Activated T-cell treated with anti-CD3 and anti-CD28 coated beads for 1 hour (primary cell): Measurements from ENCODE around the gene ADGRL3.
"Not testable (repeated sequence)": the region's sequence is repeated elsewhere in the genome, so short reads cannot be mapped to it uniquely, and the experiment has no call there.

Experiments used
- DNase-seq: peaks from one replicate; pipeline ENCODE4 v3.0.0-alpha.2; 2020; ENCODE audit warnings: low read depth

The ADGRL3 gene

DNA sequence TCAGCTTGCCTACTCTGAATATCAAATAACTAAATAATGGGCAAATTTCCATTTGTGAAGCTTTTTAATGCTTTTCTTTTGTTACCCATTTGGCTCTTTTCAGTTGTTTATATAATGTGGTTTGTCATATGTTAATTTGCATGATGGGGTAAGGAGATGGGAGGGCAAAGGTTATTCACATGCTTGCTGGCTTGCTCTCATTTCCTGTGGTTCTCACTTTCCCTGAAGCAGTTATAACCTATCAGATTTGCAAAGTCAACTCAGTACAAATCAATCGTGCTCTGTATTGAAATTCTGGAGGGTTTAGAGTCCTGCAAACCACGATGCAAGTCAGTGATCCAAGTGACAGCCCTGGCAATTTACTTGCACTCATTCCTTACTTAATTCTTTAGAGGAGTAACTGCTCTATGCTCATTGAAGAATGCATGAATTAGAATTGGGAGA is 711.2 kb downstream of the ADGRL3 start:
- DNase-seq = no peak

DNA sequence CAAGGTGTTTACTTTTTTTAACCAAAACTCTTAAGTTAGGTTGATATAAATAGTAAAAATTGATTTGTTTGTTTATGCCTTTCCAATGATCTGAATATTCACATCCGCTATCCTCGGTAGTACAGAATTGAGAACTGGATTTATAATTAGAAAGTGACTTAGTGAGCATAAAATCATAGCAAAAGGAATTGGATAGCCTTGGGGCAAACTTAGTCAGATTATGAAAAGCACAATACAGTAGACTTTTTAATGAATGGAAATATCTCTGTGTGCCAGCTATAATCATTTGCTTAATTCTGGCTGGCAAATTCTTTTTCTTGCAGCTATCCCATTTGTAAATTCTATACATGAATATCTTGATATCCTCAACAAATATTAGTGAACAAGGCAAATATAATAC is 713.5 kb downstream of the ADGRL3 start:
- no peak for DNase-seq

DNA sequence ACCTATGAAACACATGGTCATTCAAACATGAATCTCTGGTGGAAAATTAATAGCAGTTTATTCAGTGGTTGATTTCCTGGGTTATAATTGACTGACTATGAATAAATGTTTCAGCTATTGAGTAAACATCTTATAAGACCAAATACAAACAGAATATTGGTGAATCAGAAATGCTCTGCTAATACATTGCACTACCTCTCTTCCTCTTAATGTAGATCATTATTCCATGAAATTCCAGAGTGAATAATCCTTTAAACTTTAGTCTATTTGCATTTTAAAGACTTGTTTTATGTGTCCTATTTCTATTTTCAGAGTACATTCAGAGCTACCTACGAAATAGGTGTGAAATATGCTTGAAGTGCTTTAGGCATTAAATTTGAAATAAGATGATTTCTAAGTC is 715.4 kb downstream of the ADGRL3 start:
- DNase-seq = no peak

DNA sequence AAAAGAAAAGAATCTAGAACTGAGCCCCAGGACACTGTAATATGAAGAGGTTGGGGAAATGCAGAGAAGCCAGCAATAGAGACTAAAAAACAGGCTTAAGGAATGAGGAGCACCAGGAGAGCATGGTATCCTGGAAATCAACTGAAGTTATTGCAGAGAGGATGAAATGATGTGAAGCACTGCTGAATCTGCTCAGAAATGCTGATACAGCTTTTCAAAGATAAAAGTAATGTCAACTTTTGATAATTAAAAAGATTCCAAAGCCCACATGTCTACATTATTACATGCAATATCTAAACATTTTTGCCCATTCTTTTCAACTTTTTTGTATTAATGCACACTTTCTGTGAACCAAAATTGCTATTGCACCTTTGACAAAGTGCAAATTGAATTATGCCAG is 718.4 kb downstream of the ADGRL3 start:
- no peak for DNase-seq

DNA sequence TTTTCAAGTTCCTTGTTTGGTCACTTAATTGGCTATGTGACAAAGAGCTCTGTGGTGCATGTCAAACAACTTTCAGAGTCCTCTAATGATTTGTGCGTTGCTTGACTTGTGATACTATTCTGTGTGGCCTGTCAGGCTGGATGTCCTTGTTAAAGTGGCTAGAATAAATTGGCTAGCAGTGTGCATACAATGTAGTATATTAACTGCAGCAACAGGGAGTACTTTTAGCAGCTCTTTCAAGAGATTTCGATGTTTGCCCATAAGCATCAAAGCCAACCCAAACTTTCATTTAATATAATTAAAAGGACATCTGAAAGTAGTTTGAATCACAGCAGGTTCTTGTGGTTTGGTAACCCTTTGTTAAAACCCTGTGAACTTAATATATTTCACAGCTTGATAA is 718.9 kb downstream of the ADGRL3 start:
- DNase-seq = no peak

DNA sequence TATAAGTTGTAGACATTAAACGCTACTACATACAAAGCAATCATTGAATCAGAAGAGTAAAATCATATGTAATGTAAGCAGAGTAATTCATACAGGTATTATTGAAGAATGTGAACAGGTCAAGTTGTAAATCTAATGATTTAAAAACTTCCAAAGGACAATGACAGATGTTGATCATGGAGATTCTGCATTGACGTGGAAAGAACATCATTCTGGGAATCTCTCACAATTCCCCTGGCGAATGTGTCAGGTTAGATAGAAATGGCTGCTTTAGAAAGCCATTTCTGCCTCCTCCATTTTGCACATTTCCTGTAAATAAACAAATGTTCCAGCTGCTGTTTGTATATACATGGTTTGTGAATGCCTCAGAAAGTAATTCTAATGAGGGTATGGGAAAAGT is 719.4 kb downstream of the ADGRL3 start:
- DNase-seq = no peak

DNA sequence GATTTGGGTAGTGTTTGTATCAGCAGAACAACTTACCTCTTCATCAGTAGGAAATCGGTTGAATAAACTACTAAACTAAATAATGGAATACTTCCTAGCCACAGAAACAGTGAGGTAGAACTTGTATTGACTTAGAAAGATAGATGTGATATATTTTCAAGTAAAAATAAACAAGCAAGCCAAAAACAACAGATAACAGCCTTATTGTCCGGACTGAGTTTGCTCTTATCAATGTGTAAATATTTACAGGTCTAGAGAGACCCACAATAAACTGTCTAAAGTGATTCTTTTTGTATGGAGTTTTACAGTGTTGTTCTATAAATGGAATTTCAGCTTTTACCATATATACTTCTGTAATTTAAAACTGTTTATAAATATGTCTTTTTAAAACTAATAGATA is 721.8 kb downstream of the ADGRL3 start:
- no peak for DNase-seq

DNA sequence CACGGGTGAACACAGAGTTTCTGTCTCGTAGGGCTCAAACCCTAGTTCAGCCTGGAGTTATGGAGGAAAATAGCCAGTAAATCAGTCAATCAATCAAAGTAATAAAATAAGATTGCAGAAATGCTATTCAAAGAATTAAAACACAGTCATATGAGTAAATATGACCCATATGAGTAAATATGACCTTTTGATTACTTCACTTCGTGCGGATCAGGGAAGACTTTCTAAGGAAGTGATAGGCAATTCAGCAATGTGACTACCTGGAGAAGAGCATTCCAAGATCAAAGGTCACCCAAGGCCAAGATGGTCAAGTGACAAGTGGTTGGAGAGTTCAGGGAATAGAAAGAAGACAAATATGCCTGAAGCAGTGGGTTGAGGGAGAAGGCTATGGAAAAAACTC is 722.6 kb downstream of the ADGRL3 start:
- DNase-seq = no peak

DNA sequence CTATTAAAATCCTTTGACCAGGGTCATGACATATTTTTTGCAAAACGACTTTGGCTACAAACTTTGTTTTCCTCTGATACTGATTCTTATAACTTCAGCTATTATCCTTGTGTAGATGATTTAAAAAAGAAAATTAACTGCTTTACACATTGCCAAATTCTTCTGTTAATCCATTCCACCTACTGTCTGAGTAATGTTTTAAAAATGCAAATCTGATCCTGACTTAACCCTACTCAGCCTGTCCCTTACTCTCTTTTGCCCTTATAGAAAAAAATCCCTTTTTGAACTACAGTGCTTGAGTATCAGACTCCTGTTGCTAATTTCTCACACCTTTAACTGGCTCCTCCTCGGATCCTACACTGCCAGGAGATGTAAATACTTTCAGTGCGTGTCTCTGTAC is 723.1 kb downstream of the ADGRL3 start:
- no peak for DNase-seq

DNA sequence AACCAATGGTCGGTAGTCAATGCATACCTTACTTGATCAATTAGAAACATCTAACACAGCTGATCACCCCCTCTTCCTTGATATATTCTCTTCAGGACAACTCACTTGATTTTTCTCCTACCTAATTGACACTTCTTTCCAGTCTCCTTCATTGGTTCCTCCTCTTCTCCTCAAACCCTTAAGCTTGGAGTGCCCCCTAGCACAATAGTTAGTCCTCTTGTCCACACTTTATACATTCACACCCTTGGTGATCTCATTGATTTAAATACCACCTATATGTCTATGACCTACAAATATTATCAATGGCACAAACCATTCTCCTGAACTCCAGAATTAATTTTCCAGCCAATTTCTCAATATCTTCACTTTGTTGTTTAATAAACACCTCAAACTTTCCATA is 724.0 kb downstream of the ADGRL3 start:
- no peak for DNase-seq

DNA sequence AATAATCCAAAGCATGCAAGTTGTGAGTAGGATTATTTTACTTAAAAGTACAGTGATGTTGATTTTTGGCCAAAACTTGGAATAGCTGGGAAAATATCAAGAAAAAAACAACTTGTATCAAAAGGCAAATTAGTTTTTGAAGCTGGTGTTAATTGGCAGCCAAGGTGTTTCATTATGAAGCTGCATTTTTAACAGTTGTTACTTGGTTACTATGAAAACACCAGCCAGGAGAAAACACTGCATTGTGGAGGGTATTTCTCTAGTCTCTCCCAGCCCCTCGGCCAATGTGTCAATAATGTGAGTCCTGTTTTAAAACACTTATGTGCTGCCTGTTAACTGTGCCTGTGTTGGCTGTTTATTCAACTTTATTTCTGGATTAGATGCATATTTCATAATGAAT is 733.4 kb downstream of the ADGRL3 start:
- DNase-seq = no peak

DNA sequence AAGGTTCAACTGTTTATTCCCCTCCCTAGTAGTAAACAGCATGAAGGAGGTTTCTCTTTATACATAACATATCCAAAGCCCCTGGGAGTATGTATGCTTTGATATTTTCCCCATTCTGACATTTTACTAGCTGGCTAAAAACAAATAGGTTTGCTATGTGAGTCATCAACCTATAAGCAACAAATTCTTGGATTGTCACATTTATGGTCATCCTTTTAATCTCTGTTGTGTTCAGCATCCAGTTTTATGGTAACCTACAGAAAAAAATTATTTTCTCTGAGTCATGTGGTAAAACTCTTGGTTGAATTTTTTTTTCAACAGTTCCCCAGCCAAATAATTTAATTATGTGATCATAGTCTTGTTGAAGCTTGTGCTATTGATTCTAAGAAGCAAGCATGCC is 734.1 kb downstream of the ADGRL3 start:
- DNase-seq = no peak

DNA sequence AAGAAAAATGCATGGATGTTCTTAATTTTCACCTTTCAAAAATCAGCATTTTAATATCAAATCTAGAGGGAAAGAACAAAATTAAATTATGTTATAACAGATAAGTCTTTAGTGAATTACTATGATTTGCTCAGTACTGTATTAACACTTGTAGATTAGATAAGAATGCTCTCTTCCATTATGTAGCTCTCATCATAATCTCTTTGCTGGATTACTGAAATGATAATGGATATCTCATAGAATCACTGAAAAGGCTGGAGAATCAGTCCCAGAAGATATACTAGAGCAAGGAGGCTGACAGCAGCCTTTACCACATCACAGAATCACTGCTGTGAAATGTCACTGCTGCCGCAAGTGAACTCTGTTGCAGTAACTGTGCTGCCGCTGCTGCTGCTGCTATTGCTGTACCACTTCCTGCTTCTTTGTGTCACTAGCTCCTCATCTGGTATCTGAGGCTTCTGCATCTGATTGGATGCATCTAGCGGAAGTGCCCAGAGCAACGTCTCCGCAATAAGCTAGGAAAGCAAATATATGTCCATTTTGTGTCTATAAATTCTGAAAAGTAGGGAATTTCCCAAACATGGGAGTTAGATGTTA is 738.2 kb downstream of the ADGRL3 start:
- DNase-seq = no peak

DNA sequence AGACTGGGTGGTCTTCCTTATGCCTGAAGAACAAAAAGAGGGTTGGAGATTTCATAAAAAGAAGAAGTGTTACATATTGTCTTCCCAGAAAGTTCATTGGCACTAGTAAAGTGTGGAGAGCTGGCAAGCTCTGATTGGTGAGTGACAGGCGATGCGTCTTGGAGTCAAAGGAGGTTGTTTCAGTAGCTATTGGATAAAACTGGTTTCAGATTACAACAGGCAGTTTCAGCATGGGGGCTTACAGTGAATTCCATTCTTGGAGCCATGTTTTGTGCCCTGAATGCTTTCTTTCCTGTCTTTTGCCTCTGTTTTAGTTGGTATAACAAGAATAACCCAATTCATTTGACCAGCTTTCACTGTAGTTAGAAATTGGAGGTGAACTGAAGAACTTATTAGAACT is 750.5 kb downstream of the ADGRL3 start:
- no peak for DNase-seq

DNA sequence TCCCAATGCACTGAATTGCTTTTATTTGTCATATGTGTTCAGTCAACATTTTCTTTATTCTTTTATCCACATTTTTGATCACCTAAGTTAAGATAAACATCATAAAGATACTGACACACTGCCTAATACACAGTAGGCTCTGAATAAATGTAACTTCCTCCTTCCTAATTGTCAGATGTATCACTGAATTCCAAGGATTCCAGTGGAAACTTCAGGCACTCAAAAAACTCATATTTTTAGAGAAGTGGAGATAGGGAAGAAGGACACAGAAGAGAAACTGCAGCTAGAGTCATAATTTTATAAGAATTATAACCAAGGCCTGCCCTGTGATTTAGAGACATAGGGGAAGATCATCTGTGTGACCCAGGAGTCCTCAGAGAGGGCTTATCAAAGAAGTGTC is 753.3 kb downstream of the ADGRL3 start:
- no peak for DNase-seq

DNA sequence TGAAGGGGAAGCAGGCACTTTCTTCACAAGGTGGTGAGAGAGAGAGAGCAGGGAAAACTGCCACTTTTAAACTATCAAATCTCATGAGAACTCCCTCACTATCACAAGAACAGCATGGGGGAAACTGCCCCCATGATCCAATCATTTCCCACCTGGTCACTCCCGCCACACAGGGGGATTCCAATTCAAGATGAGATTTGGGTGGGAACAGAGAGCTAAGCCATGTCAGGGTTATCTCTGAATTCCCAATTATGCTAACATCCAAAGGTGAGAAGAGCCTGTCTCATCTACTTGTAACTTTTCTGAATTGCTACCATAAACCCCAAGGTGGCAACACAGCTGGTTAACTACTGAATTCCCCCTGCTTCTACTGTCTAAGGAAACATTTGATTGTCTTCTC is 758.5 kb downstream of the ADGRL3 start:
- no peak for DNase-seq

DNA sequence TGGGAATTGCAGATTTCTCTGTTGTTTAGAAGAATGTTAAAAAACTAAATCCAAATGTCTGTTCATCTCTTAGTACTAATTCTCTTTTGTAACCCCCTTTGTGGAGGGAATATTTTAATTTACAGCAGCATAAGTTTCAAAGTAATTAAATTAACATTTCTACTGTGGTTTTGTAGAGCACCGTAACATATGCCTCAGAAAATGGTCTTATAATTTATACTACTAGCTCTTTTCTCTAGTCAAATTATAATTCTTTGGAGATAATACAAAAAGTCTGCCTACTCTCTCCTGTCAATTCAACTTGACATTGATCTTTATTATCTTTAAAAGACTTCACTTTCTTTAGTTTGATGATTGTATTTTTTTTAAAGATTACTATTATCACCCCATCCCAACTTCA is 759.0 kb downstream of the ADGRL3 start:
- no peak for DNase-seq

DNA sequence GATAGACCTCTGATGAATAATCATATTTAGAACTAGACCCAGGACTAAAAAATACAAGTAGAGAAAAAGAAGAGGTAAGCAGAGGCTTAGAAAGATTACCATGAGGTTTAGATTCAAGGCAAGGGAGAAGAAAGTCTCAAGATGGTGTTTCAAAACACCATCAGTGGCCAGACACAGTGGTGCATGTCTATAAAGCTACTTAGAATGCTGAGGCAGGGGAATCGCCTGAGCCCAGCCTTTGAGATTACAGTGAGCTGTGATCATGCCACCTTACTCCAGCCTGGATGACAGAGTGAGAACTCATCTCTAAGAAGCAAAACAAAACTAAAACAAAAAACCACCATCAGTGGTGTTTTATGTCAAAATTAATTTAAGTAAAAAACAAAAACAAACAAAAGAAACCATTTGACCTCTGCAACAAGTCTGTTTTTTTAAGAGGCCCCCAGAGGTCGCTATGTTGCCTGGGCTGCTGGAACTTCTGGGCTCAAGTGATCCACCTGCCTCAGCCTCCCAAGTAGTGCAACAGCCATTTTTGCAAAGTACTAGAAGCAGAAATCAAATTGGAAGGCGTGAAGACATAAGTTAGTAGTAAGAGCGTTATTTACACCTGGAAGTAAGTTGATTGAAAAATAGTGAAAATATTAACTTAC is 784.3 kb downstream of the ADGRL3 start:
- DNase-seq = no peak

DNA sequence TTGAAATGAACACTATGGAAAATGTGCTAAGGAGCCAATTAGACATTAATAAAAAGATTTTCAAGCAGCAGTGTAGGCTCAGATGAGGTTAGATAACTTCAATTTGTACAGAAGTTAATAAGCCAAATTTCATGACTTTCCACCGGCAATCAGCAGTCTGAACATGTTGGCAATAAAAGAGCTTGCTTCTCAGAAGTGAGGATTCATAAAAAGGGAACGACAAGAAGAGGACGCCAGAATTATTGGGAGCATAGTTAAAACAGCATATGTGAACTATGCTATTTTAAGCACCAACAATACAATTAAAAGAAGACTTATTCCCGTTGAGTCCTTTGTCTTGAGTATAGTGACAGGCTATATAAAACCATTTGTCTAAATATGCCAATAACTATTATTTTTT is 785.3 kb downstream of the ADGRL3 start:
- DNase-seq = no peak

DNA sequence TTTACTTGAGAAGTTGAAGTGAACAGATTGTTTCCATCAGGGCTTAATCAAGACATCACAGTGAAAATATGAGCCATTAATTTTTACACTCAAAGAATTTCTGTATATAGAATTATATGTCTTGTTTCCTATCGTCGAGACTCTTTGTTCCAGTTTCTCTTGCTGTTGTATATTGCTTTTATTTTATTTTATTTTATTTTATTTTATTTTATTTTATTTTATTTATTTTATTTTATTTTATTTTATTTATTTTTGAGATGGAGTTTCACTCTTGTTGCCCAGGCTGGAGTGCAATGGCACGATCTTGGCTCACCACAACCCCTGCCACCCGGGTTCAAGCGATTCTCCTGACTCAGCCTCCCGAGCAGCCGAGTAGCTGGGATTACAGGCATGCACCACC is 786.8 kb downstream of the ADGRL3 start:
- DNase-seq = not testable (repeated sequence)

DNA sequence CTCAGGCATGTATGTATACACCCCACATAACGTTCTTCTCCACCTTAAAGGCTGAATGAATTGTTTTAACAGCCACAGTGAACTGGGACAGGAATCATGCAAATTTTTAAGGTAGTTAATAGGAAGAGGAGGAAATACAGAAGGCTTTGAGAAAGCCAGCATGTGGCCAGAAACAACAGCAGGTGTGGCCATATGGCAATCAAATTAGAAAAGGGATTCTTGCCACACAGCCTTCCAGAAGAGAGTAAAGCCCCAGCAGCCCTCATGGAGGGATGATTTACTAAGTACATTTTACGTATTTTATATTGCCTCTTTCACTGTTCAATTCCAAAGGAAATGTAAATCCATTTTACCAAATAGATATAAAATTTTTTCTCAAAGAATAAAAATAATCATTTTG is 792.2 kb downstream of the ADGRL3 start:
- no peak for DNase-seq

DNA sequence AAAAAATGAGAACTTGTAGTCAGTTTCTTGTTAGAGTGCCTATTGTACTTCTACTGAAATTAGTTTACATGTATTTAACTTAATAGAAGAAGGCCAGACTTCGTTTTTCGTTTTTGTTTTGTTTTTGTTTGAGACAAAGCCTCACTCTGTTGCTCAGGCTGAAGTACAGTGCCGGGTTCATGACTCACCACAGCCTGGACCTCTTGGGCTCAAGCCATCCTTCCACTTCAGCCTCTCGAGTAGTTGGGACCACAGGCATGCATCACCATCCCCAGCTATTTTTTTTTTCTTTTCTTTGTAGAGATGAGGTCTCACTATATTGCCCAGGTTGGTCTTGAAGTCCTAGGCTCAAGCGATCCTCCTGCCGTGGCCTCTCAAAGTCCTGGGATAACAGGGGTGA is 793.9 kb downstream of the ADGRL3 start:
- no peak for DNase-seq

DNA sequence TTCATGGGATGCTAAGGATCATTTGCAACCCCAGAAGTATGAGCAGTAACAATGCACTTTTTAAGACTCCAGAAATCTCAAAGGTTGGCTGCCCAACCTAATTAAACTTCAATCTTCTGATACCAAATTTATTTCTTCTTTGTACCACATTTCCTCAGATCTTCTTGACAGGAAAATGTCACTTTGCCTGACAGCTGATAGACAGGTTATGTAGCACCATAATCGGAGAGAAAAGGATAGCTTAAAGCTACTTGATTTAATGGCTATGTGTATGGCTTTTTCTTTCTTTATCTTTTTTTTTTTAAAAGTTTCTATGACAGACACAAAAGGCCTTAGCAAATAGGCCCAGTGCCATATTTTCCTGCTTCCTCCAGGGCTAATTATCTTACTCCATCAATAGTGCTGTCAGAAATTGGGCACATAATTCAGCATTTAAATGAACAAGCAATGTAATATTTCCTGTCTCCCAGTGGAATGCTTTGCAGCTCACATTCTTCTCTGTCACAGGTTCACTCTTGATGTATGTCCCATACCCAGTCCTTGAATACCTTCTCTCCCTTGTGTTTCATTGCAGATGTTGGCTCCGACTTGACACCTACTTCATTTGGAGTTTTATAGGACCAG is 795.7 kb downstream of the ADGRL3 start:
- DNase-seq = no peak

DNA sequence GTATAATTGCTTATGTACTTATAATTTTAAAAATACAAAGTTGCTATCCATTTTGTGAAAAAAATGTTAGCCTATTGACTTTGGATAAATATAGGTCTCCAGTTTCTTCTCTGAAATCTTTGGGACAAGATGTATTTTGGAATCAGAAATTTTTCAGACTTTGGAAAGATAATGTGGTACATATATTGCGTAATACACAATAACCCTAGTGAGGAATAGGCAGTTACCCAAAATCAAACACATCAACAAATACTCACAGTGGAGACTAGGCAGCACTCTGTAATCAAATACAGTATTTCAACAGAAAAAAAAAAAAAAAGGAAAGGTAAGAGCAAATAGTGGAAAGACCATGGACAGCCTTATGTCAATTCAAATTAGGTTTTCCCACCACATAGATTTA is 796.8 kb downstream of the ADGRL3 start:
- no peak for DNase-seq
